ENCODE measurements around the gene OR2V1.
A peak's percentile ranks its signal among the peaks of the same experiment; 100 is the strongest.
"Not testable (repeated sequence)": the region's sequence is repeated elsewhere in the genome, so short reads cannot be mapped to it uniquely, and the experiment has no call there.

OR2V1 gene

GRCh38 chr5:181126841-181127240, 4.1 kb downstream of the OR2V1 start:
- no peak for DNase-seq

- DNase-seq = no peak
These were observed 6.4 kb downstream of the OR2V1 start for GRCh38 chr5:181124526-181124925.

- no peak for DNase-seq
These were observed 9.1 kb downstream of the OR2V1 start for GRCh38 chr5:181121675-181122561.

- no peak for DNase-seq
These were observed 10.2 kb downstream of the OR2V1 start for GRCh38 chr5:181120761-181121160.

- no peak for DNase-seq
These were observed 10.7 kb downstream of the OR2V1 start for GRCh38 chr5:181120306-181120705.

- no peak for DNase-seq
These were observed 11.9 kb downstream of the OR2V1 start for GRCh38 chr5:181119105-181119504.

GRCh38 chr5:181118369-181118768, 12.6 kb downstream of the OR2V1 start:
- DNase-seq = no peak

- no peak for DNase-seq
These were observed 15.9 kb downstream of the OR2V1 start for GRCh38 chr5:181114844-181115778.

- DNase-seq = no peak
These were observed 16.6 kb downstream of the OR2V1 start for GRCh38 chr5:181114284-181114843.

- DNase-seq = not testable (repeated sequence)
These were observed 17.4 kb downstream of the OR2V1 start for GRCh38 chr5:181113572-181113971.

- DNase-seq = no peak
These were observed 18.5 kb downstream of the OR2V1 start for GRCh38 chr5:181112476-181112875.

GRCh38 chr5:181111010-181111409, 20.0 kb downstream of the OR2V1 start:
- DNase-seq = no peak

GRCh38 chr5:181109489-181110013, 21.4 kb downstream of the OR2V1 start:
- DNase-seq = peak; percentile 71

GRCh38 chr5:181108578-181109165, 22.3 kb downstream of the OR2V1 start:
- no peak for DNase-seq

- peak; percentile 95 for DNase-seq
These were observed 23.3 kb downstream of the OR2V1 start for GRCh38 chr5:181107699-181108098.

- DNase-seq = no peak
These were observed 25.5 kb downstream of the OR2V1 start for GRCh38 chr5:181105391-181106025.

GRCh38 chr5:181104606-181105390, 26.2 kb downstream of the OR2V1 start:
- DNase-seq = not testable (repeated sequence)

- not testable (repeated sequence) for DNase-seq
These were observed 26.8 kb downstream of the OR2V1 start for GRCh38 chr5:181104259-181104568.

GRCh38 chr5:181101930-181102674, 28.9 kb downstream of the OR2V1 start:
- not testable (repeated sequence) for DNase-seq

- not testable (repeated sequence) for DNase-seq
These were observed 29.8 kb downstream of the OR2V1 start for GRCh38 chr5:181101030-181101641.
